Measurements from ENCODE around the gene KLHDC3. TPM values are rescaled to one million over a fixed set of nuclear protein-coding genes. Genes with fewer than 3 reads are reported as not detected.

The KLHDC3 gene
- total and polyA plus RNA-seq, 2 donors (not counting 3 experiments of a cell fraction or from before 2014, with no cell fraction given): 84.8 to 120 TPM

DNA sequence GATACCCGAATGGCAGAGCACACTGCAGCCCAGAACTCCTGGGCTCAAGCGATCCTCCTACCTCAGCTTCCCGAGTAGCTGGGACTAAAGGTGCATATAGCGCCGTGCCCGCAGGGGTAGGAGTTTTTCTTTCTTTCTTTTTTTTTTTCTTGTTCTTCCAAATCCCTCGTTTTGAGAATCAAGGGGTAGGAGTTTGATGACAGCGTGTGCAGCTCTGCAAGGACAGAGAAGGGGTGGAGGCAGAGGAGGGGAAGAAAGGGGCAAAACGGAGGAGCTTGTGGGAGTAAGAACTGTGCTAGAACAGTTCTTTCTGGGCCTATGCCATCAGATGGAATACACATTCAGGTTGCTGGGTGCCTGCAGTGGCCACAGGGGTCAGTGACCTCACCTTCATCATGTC is 22.7 kb downstream of the KLHDC3 start:
- Histone ChIP-seq H3K79me2 (ENCODE audit: control insufficient read depth, insufficient read depth, low read length) (no peaks in the 10 kb centered on the region), H3K36me3 (ENCODE audit: control insufficient read depth in 2 of 2, extremely low read depth in 1 of 2, insufficient read depth in 2 of 2, low read length in 2 of 2) (peaks cover 4 to 43% of the 10 kb centered on the region in 2 experiments), H3K4me1 (ENCODE audit: control insufficient read depth, extremely low read depth, insufficient read depth, low read length) (no peaks in the 10 kb centered on the region), H3K4me3 (replicated peaks in 1 of 3; ENCODE audit: insufficient read depth in 1 of 3, low read depth in 1 of 3, low read length in 3 of 3) (no peak overlapping the region), H3K27ac (ENCODE audit: insufficient read depth, low read depth, low read length) (no peak overlapping the region), H2AFZ (ENCODE audit: low read depth, low read length) (no peak overlapping the region), H3K9ac (replicated peaks; ENCODE audit: extremely low read depth, insufficient read depth, low read length) (no peak overlapping the region), H3K9me3 (replicated peaks; ENCODE audit: control insufficient read depth, insufficient read depth, low read length) (no peaks in the 10 kb centered on the region), H3K4me2 (ENCODE audit: insufficient read depth, low read length) (no peak overlapping the region), H3K9me1 (replicated peaks; ENCODE audit: control insufficient read depth, extremely low read depth, insufficient read depth, low read length) (no peaks in the 10 kb centered on the region), H4K20me1 (replicated peaks; ENCODE audit: control insufficient read depth, extremely low read depth, insufficient read depth, low read length) (no peaks in the 10 kb centered on the region), H3K27me3 (ENCODE audit: control insufficient read depth in 2 of 2, insufficient read depth in 2 of 2, low read length in 2 of 2) (no peaks in the 10 kb centered on the region)
- FAIRE-seq (no peak), DNase-seq (ENCODE audit: low read depth, low spot score) (no peak)
- dilution Hi-C loops (cut with MboI; ENCODE audit: extremely low pct_ligation_motif_present, low sequenced_read_pairs): no loop called here
- no TSS peak for BruUV-seq (replicated peaks)
- intact Hi-C loops (cut with micrococcal nuclease): no loop called here
- ChIA-PET POLR2A (no interaction called here), CTCF (no interaction called here)
- TF ChIP-seq MYC (IDR thresholded peaks at IDR 0.05; ENCODE audit: low read depth, low read length): no peak
- TF ChIP-seq JUN (IDR thresholded peaks at IDR 0.05; ENCODE audit: borderline replicate concordance, insufficient read depth, insufficient read length, low read depth): no peak

DNA sequence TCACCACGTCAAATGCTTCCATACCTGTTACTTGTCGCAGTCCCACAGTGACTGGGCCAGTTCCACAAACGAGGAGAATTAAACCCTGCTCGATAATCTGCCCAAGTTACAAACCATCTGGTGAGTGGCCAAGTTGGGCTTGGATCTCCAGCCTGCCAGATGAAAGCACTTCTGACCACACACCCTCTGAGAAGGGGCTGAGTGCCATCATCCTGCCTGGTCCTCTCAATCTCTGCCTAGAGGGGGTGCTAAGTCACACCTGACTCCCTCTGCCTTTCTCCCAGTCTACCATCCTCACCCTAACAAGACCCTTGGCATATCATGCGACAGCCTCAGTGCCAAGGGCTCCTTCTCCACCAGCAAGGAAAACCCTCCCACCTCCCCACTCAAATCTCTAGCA is 23.1 kb downstream of the KLHDC3 start:
- FAIRE-seq: no peak
- POLR2A ChIA-PET: interaction anchor here (1.0 kb wide), 1 partner anchor 11 kb away, joined by 3 read pairs; no protein-coding TSS in a partner anchor

More for the DNA sequence above, 23.1 kb downstream of the KLHDC3 start:
- no peaks in the 10 kb centered on the region for H3K9me3 ChIP-seq (replicated peaks; ENCODE audit: control insufficient read depth, insufficient read depth, low read length)
- H3K4me2 ChIP-seq (ENCODE audit: insufficient read depth, low read length): no peak overlapping the region
- no peaks in the 10 kb centered on the region for H3K9me1 ChIP-seq (replicated peaks; ENCODE audit: control insufficient read depth, extremely low read depth, insufficient read depth, low read length)
- peaks cover 3 to 43% of the 10 kb centered on the region in 2 experiments for H3K36me3 ChIP-seq (ENCODE audit: control insufficient read depth in 2 of 2, extremely low read depth in 1 of 2, insufficient read depth in 2 of 2, low read length in 2 of 2)
- no peak overlapping the region for H3K9ac ChIP-seq (replicated peaks; ENCODE audit: extremely low read depth, insufficient read depth, low read length)
- TF ChIP-seq MYC (IDR thresholded peaks at IDR 0.05; ENCODE audit: low read depth, low read length) (no peak), EZH2 (IDR thresholded peaks at IDR 0.05; ENCODE audit: borderline replicate concordance, low read depth, low read length, severe bottlenecking) (no peak), POLR2A (IDR thresholded peaks at IDR 0.05; ENCODE audit: low read depth, low read length) (no peak), JUN (IDR thresholded peaks at IDR 0.05; ENCODE audit: borderline replicate concordance, insufficient read depth, insufficient read length, low read depth) (no peak), POLR2AphosphoS5 (IDR thresholded peaks at IDR 0.05; ENCODE audit: insufficient read depth, low read depth, low read length) (no peak), FOS (IDR thresholded peaks at IDR 0.05; ENCODE audit: borderline replicate concordance, insufficient read depth, low read length) (no peak), GATA2 (IDR thresholded peaks at IDR 0.05; ENCODE audit: insufficient read depth, insufficient read length, low read depth, low read length) (no peak)
- TF ChIP-seq, protein P1, sequence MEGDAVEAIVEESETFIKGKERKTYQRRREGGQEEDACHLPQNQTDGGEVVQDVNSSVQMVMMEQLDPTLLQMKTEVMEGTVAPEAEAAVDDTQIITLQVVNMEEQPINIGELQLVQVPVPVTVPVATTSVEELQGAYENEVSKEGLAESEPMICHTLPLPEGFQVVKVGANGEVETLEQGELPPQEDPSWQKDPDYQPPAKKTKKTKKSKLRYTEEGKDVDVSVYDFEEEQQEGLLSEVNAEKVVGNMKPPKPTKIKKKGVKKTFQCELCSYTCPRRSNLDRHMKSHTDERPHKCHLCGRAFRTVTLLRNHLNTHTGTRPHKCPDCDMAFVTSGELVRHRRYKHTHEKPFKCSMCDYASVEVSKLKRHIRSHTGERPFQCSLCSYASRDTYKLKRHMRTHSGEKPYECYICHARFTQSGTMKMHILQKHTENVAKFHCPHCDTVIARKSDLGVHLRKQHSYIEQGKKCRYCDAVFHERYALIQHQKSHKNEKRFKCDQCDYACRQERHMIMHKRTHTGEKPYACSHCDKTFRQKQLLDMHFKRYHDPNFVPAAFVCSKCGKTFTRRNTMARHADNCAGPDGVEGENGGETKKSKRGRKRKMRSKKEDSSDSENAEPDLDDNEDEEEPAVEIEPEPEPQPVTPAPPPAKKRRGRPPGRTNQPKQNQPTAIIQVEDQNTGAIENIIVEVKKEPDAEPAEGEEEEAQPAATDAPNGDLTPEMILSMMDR (IDR thresholded peaks at IDR 0.05; ENCODE audit: extremely low read depth in 1 of 2, insufficient read depth in 1 of 2, low read depth in 1 of 2, low read length in 2 of 2): no peak
- TF ChIP-seq, protein P2, sequence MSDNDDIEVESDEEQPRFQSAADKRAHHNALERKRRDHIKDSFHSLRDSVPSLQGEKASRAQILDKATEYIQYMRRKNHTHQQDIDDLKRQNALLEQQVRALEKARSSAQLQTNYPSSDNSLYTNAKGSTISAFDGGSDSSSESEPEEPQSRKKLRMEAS (IDR thresholded peaks at IDR 0.05; ENCODE audit: insufficient read depth, insufficient read length): no peak
- H3K4me1 ChIP-seq (ENCODE audit: control insufficient read depth, extremely low read depth, insufficient read depth, low read length): no peaks in the 10 kb centered on the region
- no peak overlapping the region for H3K4me3 ChIP-seq (replicated peaks in 1 of 3; ENCODE audit: insufficient read depth in 1 of 3, low read depth in 1 of 3, low read length in 3 of 3)
- dilution Hi-C loops (cut with MboI; ENCODE audit: extremely low pct_ligation_motif_present, low sequenced_read_pairs) (no loop called here), intact Hi-C loops (cut with micrococcal nuclease) (no loop called here)
- H3K27ac ChIP-seq (ENCODE audit: insufficient read depth, low read depth, low read length): no peak overlapping the region
- H2AFZ ChIP-seq (ENCODE audit: low read depth, low read length): no peak overlapping the region
- H4K20me1 ChIP-seq (replicated peaks; ENCODE audit: control insufficient read depth, extremely low read depth, insufficient read depth, low read length): no peaks in the 10 kb centered on the region
- no peaks in the 10 kb centered on the region for H3K27me3 ChIP-seq (ENCODE audit: control insufficient read depth in 2 of 2, insufficient read depth in 2 of 2, low read length in 2 of 2)
- BruUV-seq (replicated peaks): no TSS peak
- H3K79me2 ChIP-seq (ENCODE audit: control insufficient read depth, insufficient read depth, low read length): no peaks in the 10 kb centered on the region
- CTCF ChIA-PET: interaction anchor here (0.9 kb wide), 1 partner anchor 39 kb away, joined by 3 read pairs; the partner anchor contains the start of gene PTK7
- DNase-seq (ENCODE audit: low read depth, low spot score): no peak
